PC-3 (cell line): Measurements from ENCODE around the gene MAP1B. TPM values are rescaled to one million over a fixed set of nuclear protein-coding genes. Genes with fewer than 3 reads are reported as not detected.

Source experiments
- ATAC-seq: fragments of 200-7000 bp; cut with Tn5 transposase; 2 replicates; pipeline ENCODE4 v1.9.1; 2020; ENCODE audit warnings: mild to moderate bottlenecking, moderate library complexity
- BruUV-seq: library from RNA; stranded (reverse); fragments of 400-500 nt; replicated peaks from 2 replicates; lab custom pipeline; 2021; lab: Mats Ljungman, UMichigan
- CTCF ChIA-PET: fragments of 300-600 bp; sonication (Branson Sonifier 250); formaldehyde crosslinking; loops from one replicate; lab custom pipeline; 2022; ENCODE audit warnings: antibody characterized with exemption; lab: Charles Lee
- POLR2A ChIA-PET: fragments of 300-600 bp; sonication (Branson Sonifier 250); formaldehyde crosslinking; loops from one replicate; lab custom pipeline; 2022; ENCODE audit warnings: antibody characterized with exemption; ENCODE audit not compliant: unreplicated experiment; lab: Charles Lee
- DNase-seq: peaks from one replicate; pipeline ENCODE4 v3.0.0-alpha.2; 2015
- H2AFZ ChIP-seq: fragments of 300-600 bp; sonication (generic); 2 replicates; pipeline ENCODE4 v1.6.0; 2016; ENCODE audit warnings: antibody characterized with exemption, low read length
- H3F3A ChIP-seq: fragments of 300-600 bp; sonication (generic); one replicate; pipeline ENCODE4 v1.6.0; 2017; ENCODE audit warnings: antibody characterized with exemption, low read length, control low read depth, mild to moderate bottlenecking; ENCODE audit not compliant: unreplicated experiment
- H3K27ac ChIP-seq: fragments of 300-600 bp; sonication (generic); 2 replicates; pipeline ENCODE4 v1.5.1; 2016; ENCODE audit warnings: mild to moderate bottlenecking, low read length
- H3K27me3 ChIP-seq: fragments of 300-600 bp; sonication (generic); 2 replicates; pipeline ENCODE4 v1.6.1; 2016; ENCODE audit warnings: low read length, mixed read lengths
- H3K36me3 ChIP-seq: fragments of 300-600 bp; sonication (generic); 2 replicates; pipeline ENCODE4 v1.6.1; 2016; ENCODE audit warnings: low read depth, mixed run types, low read length, mixed read lengths
- H3K4me1 ChIP-seq: fragments of 300-600 bp; sonication (generic); 2 replicates; pipeline ENCODE4 v1.5.1; 2016; ENCODE audit warnings: low read length; ENCODE audit not compliant: insufficient read depth
- H3K4me2 ChIP-seq: fragments of 300-600 bp; sonication (generic); 2 replicates; pipeline ENCODE4 v1.6.0; 2016; ENCODE audit warnings: low read length
- H3K4me3 ChIP-seq: fragments of 300-600 bp; sonication (generic); 2 replicates; pipeline ENCODE4 v1.5.1; 2016; ENCODE audit warnings: mild to moderate bottlenecking, low read length, mixed read lengths
- H3K79me2 ChIP-seq: fragments of 300-600 bp; sonication (generic); 2 replicates; pipeline ENCODE4 v1.6.1; 2017; ENCODE audit warnings: low read length, mixed read lengths
- H3K9ac ChIP-seq: fragments of 300-600 bp; sonication (generic); 2 replicates; pipeline ENCODE4 v1.6.0; 2016; ENCODE audit warnings: mild to moderate bottlenecking, low read length
- H3K9me2 ChIP-seq: fragments of 300-600 bp; sonication (generic); replicated peaks from 2 replicates; pipeline ENCODE4 v1.6.1; 2016; ENCODE audit warnings: mixed run types, low read length, mixed read lengths
- H3K9me3 ChIP-seq: fragments of 300-600 bp; sonication (generic); 2 replicates; pipeline ENCODE4 v1.6.1; 2016; ENCODE audit warnings: low read length, mixed read lengths
- H4K20me1 ChIP-seq: fragments of 300-600 bp; sonication (generic); 2 replicates; pipeline ENCODE4 v1.6.1; 2016; ENCODE audit warnings: low read length, mixed read lengths
- EZH2 ChIP-seq: fragments of 300-600 bp; sonication (generic); IDR thresholded peaks from one replicate; pipeline ENCODE4 v1.6.1; 2017; ENCODE audit warnings: antibody characterized with exemption, mild to moderate bottlenecking, low read length; ENCODE audit not compliant: unreplicated experiment
- EZH2phosphoT487 ChIP-seq: fragments of 300-600 bp; sonication (generic); IDR thresholded peaks from 2 replicates; pipeline ENCODE4 v1.6.1; 2018; ENCODE audit warnings: mild to moderate bottlenecking, antibody characterized with exemption, low read length, borderline replicate concordance
- intact Hi-C: fragments of 100-400 bp; cut with micrococcal nuclease; formaldehyde crosslinking; loops from 2 replicates; pipeline ENCODE4 v1.9.0; 2023
- total RNA-seq: library from RNA; depleted of rRNA; stranded (reverse); fragments of >200 nt; gene quantifications from 2 replicates; pipeline ENCODE4 v1.2.3, GENCODE V29; 2014
- TF ChIP-seq, protein P1 (sequence below): fragments of 300-600 bp; sonication (generic); conservative IDR thresholded peaks from 2 replicates; pipeline ENCODE4 v1.5.1; 2017; ENCODE audit warnings: antibody characterized with exemption, low read depth, mild to moderate bottlenecking, low read length

The MAP1B gene
- total RNA-seq, 1 experiment from 2014 or later = 12.8 TPM

- intact Hi-C loops = no loop called here
- Histone ChIP-seq H3K79me2 (no peaks in the 10 kb centered on the region), H3K27me3 (no peaks in the 10 kb centered on the region), H4K20me1 (no peaks in the 10 kb centered on the region), H3K4me2 (no peak overlapping the region), H3K4me1 (peaks cover 11% of the 10 kb centered on the region), H3K9me2 (no peaks in the 10 kb centered on the region), H3K27ac (no peak overlapping the region), H3K9me3 (no peaks in the 10 kb centered on the region), H3F3A (no peaks in the 10 kb centered on the region), H3K4me3 (no peak overlapping the region), H3K9ac (no peak overlapping the region), H2AFZ (no peak overlapping the region), H3K36me3 (no peaks in the 10 kb centered on the region)
- no TSS peak for BruUV-seq
- CTCF ChIA-PET = no interaction called here
- no peak for DNase-seq
- ATAC-seq = no peak
- POLR2A ChIA-PET = interaction anchor here (0.6 kb wide), 2 partner anchors 11 to 535 kb away, joined by 3 to 6 read pairs; no protein-coding TSS in a partner anchor
- TF ChIP-seq, protein P1, sequence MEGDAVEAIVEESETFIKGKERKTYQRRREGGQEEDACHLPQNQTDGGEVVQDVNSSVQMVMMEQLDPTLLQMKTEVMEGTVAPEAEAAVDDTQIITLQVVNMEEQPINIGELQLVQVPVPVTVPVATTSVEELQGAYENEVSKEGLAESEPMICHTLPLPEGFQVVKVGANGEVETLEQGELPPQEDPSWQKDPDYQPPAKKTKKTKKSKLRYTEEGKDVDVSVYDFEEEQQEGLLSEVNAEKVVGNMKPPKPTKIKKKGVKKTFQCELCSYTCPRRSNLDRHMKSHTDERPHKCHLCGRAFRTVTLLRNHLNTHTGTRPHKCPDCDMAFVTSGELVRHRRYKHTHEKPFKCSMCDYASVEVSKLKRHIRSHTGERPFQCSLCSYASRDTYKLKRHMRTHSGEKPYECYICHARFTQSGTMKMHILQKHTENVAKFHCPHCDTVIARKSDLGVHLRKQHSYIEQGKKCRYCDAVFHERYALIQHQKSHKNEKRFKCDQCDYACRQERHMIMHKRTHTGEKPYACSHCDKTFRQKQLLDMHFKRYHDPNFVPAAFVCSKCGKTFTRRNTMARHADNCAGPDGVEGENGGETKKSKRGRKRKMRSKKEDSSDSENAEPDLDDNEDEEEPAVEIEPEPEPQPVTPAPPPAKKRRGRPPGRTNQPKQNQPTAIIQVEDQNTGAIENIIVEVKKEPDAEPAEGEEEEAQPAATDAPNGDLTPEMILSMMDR = no peak
- TF ChIP-seq EZH2phosphoT487 = no peak
- TF ChIP-seq EZH2 = no peak
These were observed 15.3 kb downstream of the MAP1B start for GRCh38 chr5:72122602-72123001.

GRCh38 chr5:72123764-72124376 lies 16.6 kb downstream of the MAP1B start:
- no peak for ATAC-seq

More at GRCh38 chr5:72123764-72124376, 16.6 kb downstream of the MAP1B start:
- TF ChIP-seq EZH2 = no peak
- no peak for TF ChIP-seq EZH2phosphoT487
- TF ChIP-seq, protein P1 = no peak
- intact Hi-C loops = no loop called here
- no peaks in the 10 kb centered on the region for H3K9me2 ChIP-seq
- no TSS peak for BruUV-seq
- H3K27me3 ChIP-seq = no peaks in the 10 kb centered on the region
- no peaks in the 10 kb centered on the region for H3K9me3 ChIP-seq
- H3F3A ChIP-seq = no peaks in the 10 kb centered on the region
- no peaks in the 10 kb centered on the region for H3K79me2 ChIP-seq
- no peak overlapping the region for H2AFZ ChIP-seq
- no peak overlapping the region for H3K4me2 ChIP-seq
- no peaks in the 10 kb centered on the region for H3K36me3 ChIP-seq
- H3K27ac ChIP-seq = no peak overlapping the region
- H3K4me3 ChIP-seq = no peak overlapping the region
- H3K4me1 ChIP-seq = peaks cover 11% of the 10 kb centered on the region
- no peak overlapping the region for H3K9ac ChIP-seq
- CTCF ChIA-PET = no interaction called here
- POLR2A ChIA-PET = no interaction called here
- no peaks in the 10 kb centered on the region for H4K20me1 ChIP-seq
- DNase-seq = no peak
